Heart right ventricle (tissue), 16 donors: Measurements from ENCODE around the gene HUNK. TPM values are rescaled to one million over a fixed set of nuclear protein-coding genes. Genes with fewer than 3 reads are reported as not detected.

ENCODE experiments used
- ATAC-seq, 8 donors: fragments of 200-7000 bp; cut with Tn5 transposase; one replicate each; pipeline ENCODE4 v1.9.1; 2020; ENCODE audit warnings: mild to moderate bottlenecking in 8 of 8, moderate library complexity in 8 of 8, moderate number of reproducible peaks in 1 of 8
- DNase-seq, 2 donors: peaks; one replicate each; pipeline ENCODE4 v3.0.0-alpha.2; 2020
- H3K27ac ChIP-seq, 10 donors: fragments of 200-600 bp; sonication (generic) in 2 of 10; one replicate each; pipeline versions ENCODE4 v1.5.0 to v1.8.0; 2020 to 2022; ENCODE audit warnings: mild to moderate bottlenecking in 3 of 10
- H3K27me3 ChIP-seq, 7 donors: fragments of 200-600 bp; one replicate each; pipeline ENCODE4 v1.8.0; 2021 to 2022; ENCODE audit warnings: mild to moderate bottlenecking in 2 of 7
- H3K36me3 ChIP-seq, 9 donors: fragments of 200-600 bp; sonication (generic) in 1 of 9; one replicate each; pipeline versions ENCODE4 v1.5.0 to v1.8.0; 2020 to 2022; ENCODE audit warnings: mild to moderate bottlenecking in 2 of 9
- H3K4me1 ChIP-seq, 9 donors: fragments of 200-600 bp; sonication (generic) in 1 of 9; one replicate each; pipeline versions ENCODE4 v1.5.0 to v1.8.0; 2020 to 2022; ENCODE audit warnings: mild to moderate bottlenecking in 4 of 9
- H3K4me3 ChIP-seq, 10 donors: fragments of 200-600 bp; sonication (generic) in 2 of 10; one replicate each; pipeline versions ENCODE4 v1.5.0 to v1.8.0; 2020 to 2022; ENCODE audit warnings: mild to moderate bottlenecking in 7 of 10, moderate library complexity in 2 of 10
- H3K9me3 ChIP-seq, 11 donors: fragments of 200-600 bp in 10 of 11; sonication (generic) in 2 of 11; one replicate each; pipeline versions ENCODE4 v1.5.0 to v1.8.0; 2013 to 2022; ENCODE audit warnings: mild to moderate bottlenecking in 2 of 11, control low read depth in 1 of 11, moderate library complexity in 1 of 11
- WGBS, 2 donors: extraction: QIAGEN DNeasy Blood & Tissue Kit; methylation state at CpG; one replicate each; pipeline ENCODE4 v1.1.7; 2013; ENCODE audit warnings: inconsistent platforms in 1 of 2; 5-methylcytosine and 5-hydroxymethylcytosine counted together
- intact Hi-C, 10 donors: fragments of 100-400 bp; cut with DNase I; formaldehyde crosslinking; loops; one replicate each; pipeline versions ENCODE4 v1.11.1 to v1.14.2; 2022
- polyA plus RNA-seq, 2 donors: library from polyadenylated mRNA; stranded (reverse); fragments of 200-250 nt; gene quantifications; one replicate each; pipeline ENCODE4 v1.2.3, GENCODE V29; 2013
- total RNA-seq, 10 donors: library from RNA; stranded (reverse); fragmentation: NEBNext Ultra II Directional in 3 of 10; extraction: Animal tissue kit (Norgen Biotek cat#: 25700) in 3 of 10; gene quantifications; one replicate each; pipeline versions ENCODE4 v1.2.1 to v1.2.4, GENCODE V29; 2021 to 2023
- TF ChIP-seq, protein P1 (sequence below), 9 donors: fragments of 200-600 bp; sonication (generic) in 2 of 9; IDR thresholded peaks; one replicate each; pipeline versions ENCODE4 v1.5.0 to v1.8.0; 2021 to 2022; ENCODE audit warnings: antibody characterized with exemption in 9 of 9, mild to moderate bottlenecking in 5 of 9, moderate library complexity in 1 of 9
- donor health status: Arrhythmogenic right ventricular cardiomyopathy.
- donor health status: ischemic (EF 13 %, LVEDD 7.1; RV severe dilation, severe dysfunction).
- donor health status: healthy with polysubstance abuse.
- donor health status: DM: no; HTN: yes; CAD: no.
- donor health status: DM: no; HTN: no; CAD: no.
- donor health status: ischemic (EF 25% LVEDD 6.9; RV normal size, moderate dysfunction).
- donor health status: ischemic (EF 25% LVEDD 5.7; RV mildly dilated, moderate dysfunction).
- donor health status: healthy.
- donor health status: DM: yes; HTN: yes; CAD: no.
- donor health status: Ischemic cardiomyopathy.
- donor health status: ischemic (EF 35%, LVEDD 5.7; RV mildly dilated, moderate dysfunction).
- donor health status: nonischemic (EF 11% LVEDD 7.7; RV severe dilation, severe dysfunction).
- donor health status: DM: yes; HTN: yes; CAD: no.
- donor health status: PGD.
- donor health status: ischemic (EF 29% LVEDD 5.4; RV normal size, mild dysfunction).
- donor health status: nonischemic (EF 23%, LVEDD 6.1; RV moderate dilation, normal function).

The HUNK gene
- total and polyA plus RNA-seq, 12 donors = 0.04 to 0.81 (median 0.10) TPM; not detected in 2

GRCh38 chr21:31913182-31913608 is 40.4 kb downstream of the HUNK start:
- Histone ChIP-seq H3K27ac (no peak overlapping the region), H3K4me1 (peaks cover 0 to 4% (median 0%) of the 10 kb centered on the region in 9 donors), H3K27me3 (peaks cover 0 to 19% (median 5%) of the 10 kb centered on the region in 7 donors), H3K36me3 (no peaks in the 10 kb centered on the region), H3K4me3 (no peak overlapping the region), H3K9me3 (no peaks in the 10 kb centered on the region)
- 76 to 78% methylated on average over 5 of the region's 5 CpGs for WGBS, 2 donors
- intact Hi-C loops = no loop called here
- ATAC-seq = no peak
- TF ChIP-seq, protein P1, sequence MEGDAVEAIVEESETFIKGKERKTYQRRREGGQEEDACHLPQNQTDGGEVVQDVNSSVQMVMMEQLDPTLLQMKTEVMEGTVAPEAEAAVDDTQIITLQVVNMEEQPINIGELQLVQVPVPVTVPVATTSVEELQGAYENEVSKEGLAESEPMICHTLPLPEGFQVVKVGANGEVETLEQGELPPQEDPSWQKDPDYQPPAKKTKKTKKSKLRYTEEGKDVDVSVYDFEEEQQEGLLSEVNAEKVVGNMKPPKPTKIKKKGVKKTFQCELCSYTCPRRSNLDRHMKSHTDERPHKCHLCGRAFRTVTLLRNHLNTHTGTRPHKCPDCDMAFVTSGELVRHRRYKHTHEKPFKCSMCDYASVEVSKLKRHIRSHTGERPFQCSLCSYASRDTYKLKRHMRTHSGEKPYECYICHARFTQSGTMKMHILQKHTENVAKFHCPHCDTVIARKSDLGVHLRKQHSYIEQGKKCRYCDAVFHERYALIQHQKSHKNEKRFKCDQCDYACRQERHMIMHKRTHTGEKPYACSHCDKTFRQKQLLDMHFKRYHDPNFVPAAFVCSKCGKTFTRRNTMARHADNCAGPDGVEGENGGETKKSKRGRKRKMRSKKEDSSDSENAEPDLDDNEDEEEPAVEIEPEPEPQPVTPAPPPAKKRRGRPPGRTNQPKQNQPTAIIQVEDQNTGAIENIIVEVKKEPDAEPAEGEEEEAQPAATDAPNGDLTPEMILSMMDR (IDR thresholded peaks at IDR 0.05) = no peak
- DNase-seq = no peak

DNA sequence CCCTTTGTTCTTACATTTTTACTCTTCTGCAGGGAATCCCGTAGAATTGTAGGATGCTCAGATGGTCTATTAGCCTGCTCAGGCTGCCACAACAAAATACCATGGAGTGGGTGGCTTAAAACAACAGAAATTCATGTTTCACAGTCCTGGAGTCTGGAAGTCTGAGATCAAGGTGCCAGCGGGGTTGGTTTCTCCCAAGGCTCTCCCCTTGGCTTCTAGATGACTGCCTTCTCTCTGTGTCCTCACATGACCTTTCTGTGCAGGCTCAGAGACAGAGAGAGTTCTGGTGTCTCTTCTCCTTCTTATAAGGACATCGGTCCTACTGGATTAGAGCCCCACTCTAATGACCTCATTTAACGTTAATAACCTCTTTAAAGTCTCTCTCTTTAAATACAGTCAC is 41.7 kb downstream of the HUNK start:
- H3K4me1 ChIP-seq = peaks cover 0 to 1% (median 0%) of the 10 kb centered on the region in 9 donors
- TF ChIP-seq, protein P1 (IDR thresholded peaks at IDR 0.05) = no peak
- no peak overlapping the region for H3K27ac ChIP-seq
- no peaks in the 10 kb centered on the region for H3K36me3 ChIP-seq
- 71 to 80% methylated on average over 4 of the region's 4 CpGs for WGBS, 2 donors
- H3K4me3 ChIP-seq = no peak overlapping the region
- peaks cover 0 to 8% (median 2%) of the 10 kb centered on the region in 7 donors for H3K27me3 ChIP-seq
- ATAC-seq (no peak), DNase-seq (no peak)
- no peaks in the 10 kb centered on the region for H3K9me3 ChIP-seq
- intact Hi-C loops = no loop called here

GRCh38 chr21:31915566-31915965 is 42.7 kb downstream of the HUNK start:
- no peak for DNase-seq
- Histone ChIP-seq H3K27me3 (peaks cover 0 to 7% (median 0%) of the 10 kb centered on the region in 7 donors), H3K27ac (no peak overlapping the region), H3K4me3 (no peak overlapping the region), H3K36me3 (no peaks in the 10 kb centered on the region), H3K9me3 (peaks cover 0 to 3% (median 0%) of the 10 kb centered on the region in 11 donors), H3K4me1 (no peaks in the 10 kb centered on the region)
- TF ChIP-seq, protein P1 (IDR thresholded peaks at IDR 0.05) = no peak
- intact Hi-C loops = no loop called here
- ATAC-seq = no peak
- WGBS, 2 donors = 70 to 79% methylated on average over 3 of the region's 3 CpGs

DNA sequence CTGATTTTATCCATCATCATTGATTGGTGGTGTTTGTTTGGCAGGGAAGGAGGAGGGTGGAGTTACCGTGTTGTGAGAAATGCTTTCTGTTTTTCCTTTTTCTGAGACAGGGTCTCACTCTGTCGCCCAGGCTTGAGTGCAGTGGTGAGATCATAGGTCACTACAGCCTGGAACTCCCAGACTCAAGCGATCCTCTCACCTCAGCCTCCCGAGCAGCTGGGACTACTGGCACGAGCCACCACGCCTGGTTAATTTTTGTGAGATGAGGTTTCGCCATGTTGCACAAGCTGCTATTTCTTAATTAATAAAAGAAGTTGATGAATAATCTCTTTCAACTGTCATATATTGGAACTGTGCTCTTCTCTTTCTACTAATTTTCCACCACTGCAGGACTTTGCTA is 44.3 kb downstream of the HUNK start:
- H3K4me3 ChIP-seq = no peak overlapping the region
- WGBS, 2 donors = 89 to 91% methylated on average over 7 of the region's 7 CpGs
- DNase-seq (no peak), ATAC-seq (no peak)
- H3K27ac ChIP-seq = no peak overlapping the region
- peaks cover 0 to 3% (median 0%) of the 10 kb centered on the region in 11 donors for H3K9me3 ChIP-seq
- H3K27me3 ChIP-seq = no peaks in the 10 kb centered on the region
- no peaks in the 10 kb centered on the region for H3K4me1 ChIP-seq
- intact Hi-C loops = no loop called here
- TF ChIP-seq, protein P1 (IDR thresholded peaks at IDR 0.05) = no peak
- H3K36me3 ChIP-seq = no peaks in the 10 kb centered on the region
